NCI-H2227 treated with DMSO at 0.1 percent for 48 hours (cell line): ENCODE data around the gene IPPK.
A peak's percentile ranks its signal among the peaks of the same experiment; 100 is the strongest.

Experiments
- DNase-seq: peaks from one replicate; lab custom pipeline; 2025; lab: John Stamatoyannopoulos, UW

The IPPK gene, protein sequence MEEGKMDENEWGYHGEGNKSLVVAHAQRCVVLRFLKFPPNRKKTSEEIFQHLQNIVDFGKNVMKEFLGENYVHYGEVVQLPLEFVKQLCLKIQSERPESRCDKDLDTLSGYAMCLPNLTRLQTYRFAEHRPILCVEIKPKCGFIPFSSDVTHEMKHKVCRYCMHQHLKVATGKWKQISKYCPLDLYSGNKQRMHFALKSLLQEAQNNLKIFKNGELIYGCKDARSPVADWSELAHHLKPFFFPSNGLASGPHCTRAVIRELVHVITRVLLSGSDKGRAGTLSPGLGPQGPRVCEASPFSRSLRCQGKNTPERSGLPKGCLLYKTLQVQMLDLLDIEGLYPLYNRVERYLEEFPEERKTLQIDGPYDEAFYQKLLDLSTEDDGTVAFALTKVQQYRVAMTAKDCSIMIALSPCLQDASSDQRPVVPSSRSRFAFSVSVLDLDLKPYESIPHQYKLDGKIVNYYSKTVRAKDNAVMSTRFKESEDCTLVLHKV

DNA sequence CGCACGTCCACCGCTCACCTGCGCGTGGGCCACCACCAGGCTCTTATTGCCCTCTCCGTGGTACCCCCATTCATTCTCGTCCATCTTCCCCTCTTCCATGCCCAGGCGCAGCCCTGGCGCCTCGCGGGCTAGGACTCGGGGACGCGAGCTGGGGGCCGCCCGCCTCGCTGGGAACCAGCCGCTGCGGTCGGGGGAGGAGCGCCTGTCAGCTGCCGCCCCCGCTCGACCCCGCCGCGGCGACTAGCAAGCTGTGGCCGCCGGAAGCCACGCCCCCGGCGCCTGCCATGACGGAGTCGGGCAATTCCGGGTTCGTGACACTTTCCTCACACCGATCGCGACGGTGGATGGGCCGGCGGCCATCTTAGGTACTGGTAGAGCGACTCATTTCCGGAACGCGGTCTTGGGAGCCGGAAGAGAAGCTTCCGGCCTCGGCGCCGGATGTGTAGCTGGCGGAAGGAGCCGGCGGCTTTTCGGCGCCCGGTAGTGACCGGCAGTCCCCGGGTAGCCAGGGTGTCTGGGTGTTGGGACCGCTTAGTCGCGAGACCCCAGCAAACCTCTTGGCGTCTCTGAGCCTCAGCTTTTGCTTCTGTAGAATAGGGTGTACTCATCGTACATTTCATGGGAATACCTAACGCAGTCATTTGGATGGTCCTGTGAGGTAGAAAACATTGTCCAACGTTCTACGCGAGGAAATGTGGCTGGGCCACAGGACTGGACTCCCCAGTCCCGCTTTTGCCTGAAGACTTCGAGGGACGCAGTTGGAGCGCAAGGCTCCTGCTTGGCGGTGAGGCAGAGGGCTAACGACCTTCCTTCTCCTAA, at the start of gene IPPK:
TSS of gene IPPK (minus strand) at position 242 of the 819 bp plus-strand sequence. CDS start at position 99, 143 bp downstream.
- DNase-seq, result peak; percentile 91

DNA sequence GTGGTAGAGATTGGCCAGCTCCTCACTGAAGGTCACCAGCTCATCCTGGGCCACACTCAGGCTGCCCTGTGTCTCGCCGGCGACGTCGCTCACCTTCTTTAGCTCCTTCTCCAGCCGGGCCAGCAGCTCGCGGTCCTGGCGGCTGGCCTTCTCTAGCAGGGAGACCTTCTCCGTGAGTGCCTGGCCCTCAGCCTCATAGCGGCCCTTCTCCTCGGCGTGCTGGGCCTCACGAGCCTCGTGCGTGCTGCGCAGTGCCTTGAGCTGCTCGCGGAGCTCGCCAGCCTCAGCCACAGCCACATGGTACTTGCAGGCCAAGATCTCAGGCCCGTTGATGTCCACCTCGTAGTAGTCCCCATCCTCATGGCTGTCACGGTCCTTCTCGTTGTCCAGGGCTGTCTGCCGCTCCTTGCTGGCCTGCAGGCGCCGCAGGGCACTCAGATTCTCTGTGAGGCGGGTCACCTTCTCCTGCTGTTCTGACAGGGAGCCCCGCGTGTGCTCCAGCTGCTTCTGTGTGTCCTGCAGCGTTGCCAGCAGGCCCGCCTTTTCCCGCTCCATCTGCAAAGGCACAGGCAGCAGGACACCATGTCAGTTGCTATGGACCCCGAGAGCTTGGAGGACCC, 49.2 kb upstream of the IPPK start:
- no peak for DNase-seq

DNA sequence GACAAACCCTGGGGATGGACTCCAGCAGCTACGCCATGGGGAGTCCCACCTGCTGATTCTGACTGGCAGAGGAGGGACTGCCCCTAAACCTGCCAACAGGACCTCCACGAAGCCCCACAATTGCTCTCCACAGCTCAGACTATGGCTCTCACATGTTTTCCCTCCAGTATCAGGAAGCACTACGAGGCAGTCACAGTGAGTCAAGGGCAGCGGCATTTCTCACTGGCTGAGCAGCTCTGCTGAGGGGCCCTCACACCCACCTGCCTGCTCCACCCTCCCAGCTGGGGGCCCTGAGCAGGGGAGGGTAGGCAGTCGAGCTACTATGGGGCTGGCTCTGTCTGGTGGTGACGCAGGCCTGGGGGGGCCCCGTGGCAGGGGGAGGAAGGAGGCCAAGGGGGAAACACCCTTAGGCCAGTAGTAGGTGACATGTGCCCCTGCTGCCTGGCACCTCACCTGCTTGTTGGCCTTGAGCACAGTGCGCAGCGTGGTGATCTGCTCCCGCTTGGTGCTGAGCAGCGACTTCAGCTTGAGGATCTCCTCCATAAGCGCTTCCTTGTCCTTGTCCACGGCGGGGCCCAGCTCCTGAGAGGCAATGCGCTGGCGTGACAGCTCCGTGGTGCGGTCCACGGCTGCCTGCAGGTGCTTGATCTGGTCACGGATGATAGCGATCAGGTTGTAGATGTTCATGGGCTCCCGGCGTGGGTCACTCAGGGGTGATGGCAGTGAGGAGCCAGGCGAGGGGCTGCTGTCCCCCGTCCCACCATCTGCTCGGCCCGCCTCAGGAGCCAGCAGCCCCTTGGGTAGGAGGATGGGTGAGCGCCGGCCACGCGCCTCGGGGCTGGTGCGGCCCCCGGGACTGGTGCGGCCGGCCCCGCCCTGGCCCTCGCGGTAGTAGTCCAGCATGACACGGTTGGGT, 48.4 kb upstream of the IPPK start:
- no peak for DNase-seq

DNA sequence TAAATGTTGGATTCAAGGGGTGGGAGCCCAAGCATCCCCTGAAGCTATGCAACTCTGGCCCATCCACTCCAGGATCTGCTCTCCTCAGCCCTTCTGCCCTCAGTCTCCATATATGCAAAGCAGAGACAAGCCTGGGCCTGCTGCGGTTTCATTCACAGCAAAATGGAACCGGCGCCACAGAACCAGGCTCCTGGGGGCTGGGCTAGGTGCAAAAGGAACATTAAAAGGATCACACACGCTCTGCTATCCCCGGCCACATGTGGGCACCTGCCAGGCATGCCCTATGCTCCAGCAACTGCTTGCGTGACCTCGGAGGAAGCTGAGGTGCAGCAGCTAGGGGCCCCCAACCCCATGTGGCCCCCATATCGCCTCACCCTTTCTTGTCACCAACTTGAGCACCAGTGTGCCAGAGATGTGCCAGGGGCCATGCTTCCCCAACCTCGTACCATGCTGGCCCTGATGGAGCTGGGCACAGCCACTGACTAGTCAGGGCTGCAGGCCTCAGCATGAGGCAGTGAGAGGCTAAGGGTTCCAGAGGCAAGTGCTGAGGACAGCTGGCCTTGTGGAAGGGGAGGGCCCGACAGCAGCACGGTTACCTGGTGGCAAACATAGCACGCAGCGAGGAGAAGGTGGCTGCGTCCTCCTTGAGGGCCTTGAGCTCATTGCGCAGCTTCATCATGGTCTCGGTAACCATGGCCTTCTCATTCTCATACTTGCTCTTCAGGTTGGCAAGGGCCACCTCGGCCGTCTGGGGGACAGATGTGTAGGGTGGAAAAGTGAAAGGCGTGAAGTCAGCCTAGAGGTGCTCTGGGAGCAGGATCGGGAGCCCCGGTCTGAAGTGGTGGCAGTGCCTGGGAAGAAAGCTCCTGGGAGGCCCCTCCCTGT, 47.5 kb upstream of the IPPK start:
- DNase-seq, result no peak

DNA sequence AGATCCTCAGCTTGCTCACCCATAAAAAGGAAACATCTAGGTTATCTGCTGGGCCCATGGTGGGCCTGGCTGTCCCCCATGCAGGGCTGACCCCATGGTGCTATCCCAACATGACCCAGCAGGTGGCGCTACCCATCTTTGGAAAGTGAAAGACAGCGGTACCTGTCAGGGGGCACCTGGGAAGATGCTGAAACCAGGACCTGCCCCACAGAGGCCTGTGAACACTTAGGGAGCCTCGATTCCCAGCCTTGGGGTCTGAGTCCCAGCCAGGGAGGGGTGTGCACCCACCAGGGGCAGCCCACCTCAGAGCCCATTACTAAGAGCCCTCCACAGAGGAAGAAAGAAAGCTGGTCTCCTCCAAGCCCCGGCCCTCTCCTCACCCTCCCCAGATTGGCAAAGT, 46.6 kb upstream of the IPPK start:
- DNase-seq, result peak; percentile 12

DNA sequence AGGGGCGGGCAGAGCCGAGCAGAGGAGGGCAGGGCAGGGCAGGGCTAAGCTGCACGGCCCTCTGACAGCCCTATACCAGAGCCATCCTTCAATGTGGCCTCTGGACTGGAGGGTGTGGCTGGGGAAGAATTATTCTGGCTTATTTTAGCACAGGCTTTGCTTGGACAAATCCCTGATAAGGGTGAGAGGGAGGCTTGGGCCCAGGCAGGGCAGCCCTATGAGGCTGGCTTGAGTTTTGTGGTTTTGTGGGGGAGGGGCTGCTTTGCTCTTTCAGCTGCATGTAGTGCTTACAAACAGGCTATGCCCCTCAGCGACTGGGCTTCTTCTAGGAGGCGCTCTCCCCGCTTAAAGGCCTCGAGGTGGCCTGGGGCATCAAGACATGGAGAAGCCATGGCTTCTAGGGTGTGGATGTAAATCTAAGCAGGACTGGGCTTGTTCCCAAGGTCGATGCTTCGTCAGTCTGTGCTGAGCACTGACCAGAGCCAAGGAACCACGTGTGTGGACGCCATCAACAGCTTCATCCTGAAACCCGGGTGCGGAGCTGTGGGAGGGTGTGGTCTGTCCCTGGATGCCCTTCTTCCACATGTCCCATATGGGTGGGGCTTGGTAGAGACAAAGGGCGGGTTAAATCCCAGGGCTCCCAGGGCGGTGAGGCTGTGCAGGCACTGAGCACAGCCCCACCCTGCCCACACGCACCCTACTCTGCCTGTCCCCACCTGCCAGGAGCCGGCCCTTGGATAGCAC, 45.7 kb upstream of the IPPK start:
- DNase-seq, result no peak

DNA sequence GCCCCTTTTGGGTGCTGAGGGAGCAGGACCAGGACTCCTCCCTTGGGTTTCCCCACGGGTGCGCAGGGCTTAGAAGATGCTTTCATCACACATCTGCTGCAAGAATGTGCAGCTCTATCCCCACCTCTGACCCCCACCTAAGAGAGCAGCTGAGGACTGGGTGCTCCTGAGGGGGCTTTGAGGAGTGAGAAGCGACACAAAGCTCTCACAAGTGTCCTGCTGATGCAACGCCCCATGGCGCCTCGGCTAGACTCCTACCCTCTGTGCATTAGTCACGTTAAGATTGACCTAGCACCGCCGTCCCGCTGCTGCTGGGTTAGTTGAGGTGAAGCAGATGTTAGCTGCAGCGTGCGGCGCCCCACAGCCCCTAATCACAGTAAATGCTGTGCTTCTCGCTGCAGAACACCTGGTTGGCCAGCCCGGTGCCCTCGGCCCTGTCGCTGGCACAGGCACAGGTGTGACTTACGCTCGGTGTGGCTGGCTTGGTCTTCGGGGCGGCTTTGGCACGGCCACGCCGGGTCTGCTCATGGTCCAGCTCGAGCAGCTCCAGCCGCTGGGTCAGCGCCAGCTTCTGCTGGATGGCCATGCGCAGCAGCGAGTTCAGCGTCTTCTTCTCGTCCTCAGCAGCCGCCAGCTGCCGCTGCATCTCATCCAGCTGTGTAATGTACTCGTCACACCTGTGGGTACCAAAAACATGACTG, 45.0 kb upstream of the IPPK start:
- DNase-seq, result no peak

DNA sequence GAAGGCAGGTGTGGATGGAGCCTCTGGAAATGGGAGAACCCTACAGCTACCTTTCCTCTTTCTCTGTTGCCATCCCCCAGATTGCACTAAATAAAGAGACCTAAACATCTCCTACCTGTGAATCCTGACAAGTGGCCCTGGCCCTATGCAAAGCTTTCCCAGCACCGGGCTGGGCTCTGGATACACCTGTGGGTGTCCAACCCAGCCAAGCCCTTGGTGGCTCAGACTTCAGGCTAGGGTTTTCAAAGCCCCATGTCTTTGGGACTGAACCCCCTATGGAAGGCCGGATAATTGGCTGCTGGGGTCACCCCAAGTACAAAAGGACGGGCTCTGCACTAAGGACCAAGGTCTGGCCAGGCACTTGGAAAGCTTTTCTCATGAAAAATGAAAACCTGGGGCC, 44.1 kb upstream of the IPPK start:
- no peak for DNase-seq

DNA sequence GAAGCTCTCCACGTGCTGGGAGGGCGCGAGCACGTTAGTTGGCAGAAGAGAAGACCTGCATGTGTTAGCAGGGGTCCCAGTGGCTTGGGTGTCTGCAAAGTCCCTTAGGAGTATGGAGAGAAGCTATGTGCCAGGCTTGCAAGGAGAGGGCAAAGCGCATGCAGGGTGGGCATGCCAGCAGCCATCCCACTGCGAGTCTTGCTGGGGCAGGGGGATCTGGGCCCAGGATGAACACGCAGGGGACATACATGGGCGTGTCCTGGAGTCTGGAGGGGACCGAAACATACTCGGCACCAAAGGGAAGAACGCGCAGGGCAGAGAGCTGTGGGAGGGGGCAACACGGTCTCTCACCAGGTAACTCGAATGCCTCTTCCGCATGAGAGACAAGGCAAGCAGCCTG, 43.6 kb upstream of the IPPK start:
- DNase-seq, result no peak

DNA sequence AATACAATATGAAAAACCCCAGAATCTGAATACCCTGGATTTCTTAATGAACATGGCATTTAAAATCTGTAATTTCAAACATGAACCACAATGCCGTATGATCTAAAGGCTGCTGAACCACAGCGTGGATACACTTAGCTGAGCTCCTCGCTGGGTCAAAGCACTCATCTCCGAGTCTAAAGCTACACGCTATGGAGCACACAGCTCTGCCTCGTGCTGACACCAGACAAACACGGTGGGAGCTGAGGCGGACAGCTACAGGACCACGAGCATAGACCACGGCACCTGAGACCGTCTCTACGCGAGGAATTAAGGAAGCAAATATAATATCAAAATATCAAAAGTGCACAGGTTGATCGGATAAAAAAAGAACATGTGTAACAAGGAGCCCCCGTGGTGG, 42.8 kb upstream of the IPPK start:
- no peak for DNase-seq

DNA sequence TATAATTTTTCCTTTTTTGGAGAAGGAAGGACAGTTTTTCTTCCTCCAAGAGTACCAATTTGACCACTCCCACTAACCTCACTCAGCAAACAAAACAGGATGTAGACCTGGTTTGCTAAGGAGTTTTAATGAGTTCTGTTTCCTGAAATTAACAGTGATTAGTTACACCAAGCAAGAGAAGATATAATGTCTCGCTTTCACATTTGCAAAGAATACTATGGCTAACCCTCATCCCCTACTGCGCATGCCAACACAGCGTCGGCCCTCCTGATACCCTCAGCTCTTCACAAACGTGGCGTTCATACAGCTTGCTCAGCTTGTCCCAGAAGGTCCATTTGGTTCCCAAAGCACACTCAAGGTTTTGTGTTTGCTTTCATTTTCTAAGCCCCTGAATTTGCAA, 41.9 kb upstream of the IPPK start:
- no peak for DNase-seq

DNA sequence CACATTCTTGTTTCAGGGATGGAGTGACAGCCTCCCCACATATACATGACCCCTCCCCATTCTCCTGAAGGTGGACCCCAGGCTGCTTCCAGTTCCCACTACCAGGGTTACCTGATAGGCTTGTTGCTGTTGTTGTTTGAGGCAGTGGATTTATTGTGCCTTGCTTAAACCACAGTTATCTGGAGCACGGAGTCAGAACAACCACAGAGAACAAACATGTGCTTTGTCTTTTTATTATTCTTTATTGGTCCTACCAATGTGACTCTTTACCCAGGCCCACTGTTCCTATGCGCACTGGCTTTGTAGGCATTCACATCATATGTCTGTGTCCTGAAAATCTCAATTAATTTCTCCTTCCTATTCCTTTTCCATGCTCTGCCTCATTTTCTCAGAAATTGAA, 41.2 kb upstream of the IPPK start:
- no peak for DNase-seq

DNA sequence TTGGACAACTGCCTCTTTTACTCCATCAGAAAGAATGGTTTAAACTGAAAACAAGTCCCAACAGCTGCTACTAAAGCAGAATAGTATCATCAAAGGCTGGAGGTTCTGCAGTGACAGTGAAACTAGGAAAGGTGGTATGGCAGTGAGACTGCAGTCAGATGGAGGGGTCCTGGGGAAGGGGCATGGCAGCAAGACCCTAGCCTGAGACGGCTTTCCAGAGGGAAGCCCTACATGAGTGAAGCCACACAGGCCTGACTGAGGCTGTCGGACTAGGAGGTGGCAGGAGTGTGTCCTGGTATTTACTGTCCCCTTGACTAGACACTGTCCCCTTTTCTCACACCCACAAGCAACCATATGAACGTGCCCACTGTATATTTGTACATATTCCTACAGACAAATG, 40.4 kb upstream of the IPPK start:
- no peak for DNase-seq

DNA sequence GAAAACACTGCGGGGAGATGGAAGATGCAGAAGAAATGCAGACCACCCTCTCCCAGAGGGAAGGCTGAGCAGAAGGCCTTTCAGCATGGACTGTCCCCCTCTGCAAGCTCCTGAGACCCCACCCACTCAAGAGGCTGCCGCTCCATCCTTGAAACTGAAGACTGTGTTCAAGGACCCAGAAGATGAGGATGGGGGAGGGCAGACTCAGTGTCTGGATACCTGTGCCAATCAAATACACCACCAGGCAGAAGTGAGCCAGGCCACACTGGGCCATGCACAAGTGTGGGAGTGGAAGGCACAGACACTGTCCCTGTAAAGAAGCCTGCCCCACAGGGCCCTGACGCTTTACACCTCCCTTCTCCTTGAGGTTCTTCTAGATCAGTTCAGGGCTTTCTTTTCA, 40.0 kb upstream of the IPPK start:
- DNase-seq, result no peak

DNA sequence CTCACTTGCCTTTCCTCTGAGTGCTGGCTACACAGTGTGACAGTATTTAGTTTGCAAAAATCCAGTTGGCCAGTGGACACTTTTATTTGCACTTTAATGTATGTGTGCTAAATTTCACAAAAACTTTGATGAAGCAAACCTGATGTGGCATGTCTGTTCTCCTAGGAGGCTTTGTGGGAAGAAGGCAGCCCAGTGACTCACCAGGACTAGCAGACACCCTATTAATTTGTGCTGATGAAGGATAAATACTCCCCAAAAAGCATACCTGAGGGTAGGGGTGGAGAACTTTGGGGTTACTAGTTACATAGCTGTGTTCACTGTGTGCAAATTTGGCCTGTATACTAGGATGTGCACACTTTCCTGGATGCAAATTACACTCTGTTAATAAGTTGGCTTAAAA, 39.3 kb upstream of the IPPK start:
- no peak for DNase-seq

DNA sequence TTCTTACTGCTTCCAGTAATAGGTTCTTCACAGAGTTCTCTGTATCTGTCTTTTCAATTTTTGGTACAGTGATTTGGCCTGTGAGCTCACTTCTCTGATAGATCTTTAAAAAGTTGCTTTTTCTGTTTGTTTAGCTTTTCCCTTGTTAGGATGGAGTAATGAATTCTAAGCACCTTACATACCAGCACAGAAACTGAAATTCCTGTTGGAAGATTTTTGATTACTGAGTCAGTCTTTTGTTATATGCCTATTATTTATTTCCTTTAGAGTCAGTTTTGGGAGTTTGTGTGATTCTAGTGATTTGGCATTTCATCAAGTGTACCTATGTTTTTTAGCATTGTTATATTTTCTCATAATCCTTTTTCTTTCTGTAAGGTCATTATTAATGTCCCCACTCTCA, 37.6 kb upstream of the IPPK start:
- no peak for DNase-seq

DNA sequence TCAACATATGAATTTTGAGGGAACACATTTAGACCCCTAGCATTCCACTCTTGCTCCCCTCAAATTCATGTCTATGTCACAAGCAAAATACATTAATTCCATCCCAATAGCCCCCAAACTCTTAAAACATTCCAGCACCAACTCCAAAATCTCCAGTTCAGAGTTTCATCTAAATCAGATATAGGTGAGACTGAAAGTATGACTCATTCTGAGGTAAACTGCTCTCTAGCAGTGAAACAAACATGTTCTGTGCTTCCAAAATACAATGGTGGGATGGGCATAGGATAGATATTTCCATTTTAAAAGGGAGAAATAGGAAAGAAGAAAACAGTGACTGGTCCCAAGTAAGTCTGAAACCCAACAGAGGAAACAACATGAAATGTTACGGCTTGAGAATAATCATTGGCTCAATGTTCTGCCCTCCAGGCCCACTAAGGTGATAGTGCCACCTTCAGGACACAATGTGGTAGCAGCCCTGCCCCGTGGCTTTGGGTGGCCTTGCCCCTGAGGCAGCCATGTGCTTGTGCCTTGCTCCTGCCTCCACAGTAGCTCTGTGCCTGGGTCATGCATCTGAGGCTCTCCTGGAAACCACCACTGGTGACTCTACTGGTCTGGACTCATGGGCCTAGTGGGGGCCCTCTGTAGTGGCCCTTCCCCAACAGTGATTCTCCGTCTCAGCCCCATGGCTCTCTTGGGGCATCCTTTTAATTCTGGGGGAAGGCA, 36.4 kb upstream of the IPPK start:
- no peak for DNase-seq

DNA sequence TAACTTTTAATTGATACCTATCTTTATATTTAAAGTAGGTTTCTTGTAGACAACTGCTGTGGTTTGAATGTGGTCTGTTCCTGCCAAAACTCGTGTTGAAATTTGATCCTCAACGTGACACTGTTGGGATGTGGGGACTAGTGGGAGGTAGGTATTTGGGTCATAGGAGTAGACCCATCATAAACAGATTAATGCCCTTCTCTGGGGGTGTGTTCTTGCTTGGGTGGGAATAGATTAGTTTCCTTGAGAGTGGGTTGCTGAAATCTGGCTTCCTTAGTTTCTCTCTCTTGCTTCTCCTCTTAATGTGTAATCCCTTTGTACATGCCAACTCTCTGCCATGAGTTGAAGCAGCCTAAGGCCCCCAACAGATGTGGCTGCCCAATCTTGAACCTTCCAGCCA, 34.6 kb upstream of the IPPK start:
- no peak for DNase-seq

DNA sequence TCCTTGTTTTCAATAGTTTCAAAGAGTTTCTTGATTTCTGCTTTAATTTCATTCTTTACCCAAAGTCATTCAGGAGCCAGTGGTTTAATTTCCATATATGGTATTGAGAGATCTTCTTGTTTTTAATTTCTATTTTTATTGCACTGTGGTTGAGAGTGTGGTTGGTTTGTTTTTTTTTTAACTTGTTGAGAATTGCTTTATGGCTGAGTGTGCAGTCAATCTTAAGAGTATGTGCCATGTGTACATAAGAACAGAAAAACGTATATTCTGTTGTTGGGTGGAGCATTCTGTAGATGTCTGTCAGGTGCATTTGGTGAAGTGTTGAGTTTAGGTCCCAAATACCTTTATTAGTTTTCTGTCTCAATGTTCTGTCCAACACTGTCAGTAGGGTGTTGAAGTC, 26.7 kb upstream of the IPPK start:
- DNase-seq, result no peak
